Ovary (tissue), 9 donors: ENCODE data around the gene TBL2. TPM values are rescaled to one million over a fixed set of nuclear protein-coding genes. Genes with fewer than 3 reads are reported as not detected.
"Not testable (repeated sequence)": the region's sequence is repeated elsewhere in the genome, so short reads cannot be mapped to it uniquely, and the experiment has no call there.

Experiments used
- DNase-seq, 5 donors: peaks; one replicate each; pipeline ENCODE4 v3.0.0-alpha.2; 2019 to 2020
- H3K27ac ChIP-seq, 2 donors: fragments of 200-600 bp; one replicate each; pipeline versions ENCODE4 v1.5.1 to v1.8.0; 2019 to 2022
- H3K27me3 ChIP-seq: fragments of 200-600 bp; one replicate; pipeline ENCODE4 v1.8.0; 2022
- H3K36me3 ChIP-seq: fragments of 200-600 bp; sonication (generic); one replicate; pipeline ENCODE4 v1.5.1; 2019
- H3K4me1 ChIP-seq: one replicate; pipeline ENCODE4 v1.8.1; 2013; ENCODE audit warnings: mild to moderate bottlenecking, moderate library complexity; ENCODE audit not compliant: insufficient read depth
- H3K4me3 ChIP-seq: fragments of 200-600 bp; sonication (generic); one replicate; pipeline ENCODE4 v1.5.1; 2017
- H3K9me3 ChIP-seq, 2 donors: fragments of 200-600 bp in 1 of 2; sonication (generic) in 1 of 2; one replicate each; pipeline versions ENCODE4 v1.5.1 to v1.8.1; 2013 to 2019; ENCODE audit warnings: mild to moderate bottlenecking in 1 of 2, moderate library complexity in 1 of 2
- CTCF ChIP-seq, 3 donors: fragments of 450-650 bp in 2 of 3; fragments of 200-600 bp in 1 of 3; IDR thresholded peaks; one replicate each; pipeline versions ENCODE4 v1.5.1 to v1.8.0; 2016 to 2022; ENCODE audit warnings: antibody characterized with exemption in 3 of 3, mild to moderate bottlenecking in 1 of 3
- EP300 ChIP-seq: sonication (generic); formaldehyde crosslinking; IDR thresholded peaks from one replicate; pipeline ENCODE4 v1.6.1; 2017; ENCODE audit warnings: antibody characterized with exemption
- POLR2A ChIP-seq: fragments of 450-650 bp; IDR thresholded peaks from one replicate; pipeline ENCODE4 v1.6.1; 2017; ENCODE audit warnings: antibody characterized with exemption, mild to moderate bottlenecking, moderate library complexity
- WGBS, 3 donors: extraction: QIAGEN DNeasy Blood & Tissue Kit in 1 of 3; methylation state at CpG; one replicate each; pipeline versions ENCODE4 v1.1.5 to v1.1.7; 2013 to 2017; 5-methylcytosine and 5-hydroxymethylcytosine counted together
- intact Hi-C, 4 donors: fragments of 100-400 bp; cut with DNase I; formaldehyde crosslinking; loops; one replicate each; pipeline versions ENCODE4 v1.11.0 to v1.15.1; 2022 to 2023
- polyA plus RNA-seq, 2 donors: library from polyadenylated mRNA; stranded (reverse); fragments of 200-250 nt in 1 of 2; fragments of 350-450 nt in 1 of 2; fragmentation: Illumina TruSeq in 1 of 2; extraction: RNeasy Lipid Tissue Mini Kit (QIAGEN cat#74804) in 1 of 2; gene quantifications; one replicate each; pipeline ENCODE4 v1.2.3, GENCODE V29; 2013 to 2014
- total RNA-seq, 7 donors: library from RNA; depleted of rRNA in 2 of 7; stranded (reverse); fragments of >200 nt in 2 of 7; fragmentation: NEBNext Ultra II Directional in 3 of 7; extraction: Animal tissue kit (Norgen Biotek cat#: 25700) in 3 of 7; gene quantifications; one replicate each; pipeline versions ENCODE4 v1.1.0 to v1.2.4, GENCODE V29; 2016 to 2023
- donor health status: DM: no; HTN: no; CAD: no; lungs with moderate emphysema.
- donor health status: DM: no; HTN: no; CAD: no.
- donor health status: Bipolar disorder and iron deficiency.
- donor health status: DM: yes; HTN: yes; CAD: no.
- donor health status: DM: no; HTN: no; CAD: no.
- donor health status: DM: yes; HTN: yes; CAD: no.

TBL2 gene
- total and polyA plus RNA-seq, 9 donors: 26.6 to 47.3 (median 40.7) TPM

GRCh38 chr7:73593207-73594045, 15.0 kb upstream of the TBL2 start:
- DNase-seq: no peak
- intact Hi-C loops: no loop called here
- Histone ChIP-seq H3K4me1 (no peaks in the 10 kb centered on the region), H3K27ac (no peak overlapping the region), H3K27me3 (no peaks in the 10 kb centered on the region), H3K4me3 (no peak overlapping the region), H3K36me3 (no peaks in the 10 kb centered on the region), H3K9me3 (no peaks in the 10 kb centered on the region)
- 69 to 81% (median 74%) methylated on average over 13 to 14 of the region's 14 CpGs for WGBS, 3 donors
- no peak for TF ChIP-seq CTCF (IDR thresholded peaks at IDR 0.05)
- TF ChIP-seq EP300: no peak
- no peak for TF ChIP-seq POLR2A

- TF ChIP-seq EP300 (no peak), CTCF (IDR thresholded peaks at IDR 0.05) (no peak), POLR2A (no peak)
- H3K27ac ChIP-seq: peak overlapping the region in 1 of 2 donors; percentile 65
- DNase-seq: no peak
Measured at GRCh38 chr7:73586911-73587310, 8.5 kb upstream of the TBL2 start.

GRCh38 chr7:73585196-73585595, 6.8 kb upstream of the TBL2 start:
- no peak for TF ChIP-seq EP300
- TF ChIP-seq POLR2A: no peak
- no peak for TF ChIP-seq CTCF (IDR thresholded peaks at IDR 0.05)
- Histone ChIP-seq H3K9me3 (no peaks in the 10 kb centered on the region), H3K36me3 (no peaks in the 10 kb centered on the region), H3K27me3 (no peaks in the 10 kb centered on the region), H3K27ac (no peak overlapping the region), H3K4me3 (no peak overlapping the region), H3K4me1 (peaks cover 4% of the 10 kb centered on the region)
- DNase-seq: no peak
- intact Hi-C loops: no loop called here
- 75 to 82% (median 77%) methylated on average over 2 of the region's 2 CpGs for WGBS, 3 donors

More at GRCh38 chr7:73586911-73587310, 8.5 kb upstream of the TBL2 start:
- Histone ChIP-seq H3K27me3 (no peaks in the 10 kb centered on the region), H3K36me3 (no peaks in the 10 kb centered on the region), H3K4me1 (peaks cover 4% of the 10 kb centered on the region), H3K9me3 (no peaks in the 10 kb centered on the region), H3K4me3 (no peak overlapping the region)
- 95 to 96% (median 95%) methylated on average over 12 of the region's 12 CpGs for WGBS, 3 donors
- intact Hi-C loops: no loop called here

- intact Hi-C loops: no loop called here
- H3K4me3 ChIP-seq: no peak overlapping the region
- DNase-seq: no peak
- no peaks in the 10 kb centered on the region for H3K9me3 ChIP-seq
- no peak for TF ChIP-seq EP300
- TF ChIP-seq POLR2A: no peak
- no peak for TF ChIP-seq CTCF (IDR thresholded peaks at IDR 0.05)
- H3K27ac ChIP-seq: no peak overlapping the region
- H3K4me1 ChIP-seq: peaks cover 3% of the 10 kb centered on the region
- H3K36me3 ChIP-seq: no peaks in the 10 kb centered on the region
- WGBS, 3 donors: 92 to 95% (median 92%) methylated on average over 6 of the region's 6 CpGs
- no peaks in the 10 kb centered on the region for H3K27me3 ChIP-seq
Measured at GRCh38 chr7:73582664-73583202, 4.4 kb upstream of the TBL2 start.

- H3K36me3 ChIP-seq, H3K27me3 ChIP-seq, DNase-seq, H3K4me3 ChIP-seq, H3K27ac ChIP-seq, H3K9me3 ChIP-seq, intact Hi-C loops: not testable (repeated sequence)
- peaks cover 10% of the 10 kb centered on the region for H3K4me1 ChIP-seq
- 82 to 90% (median 87%) methylated on average over 9 of the region's 9 CpGs for WGBS, 3 donors
Measured at GRCh38 chr7:73581006-73581405, 2.6 kb upstream of the TBL2 start.
